COLO668 (cell line): ENCODE results near the gene SLCO3A1.
A peak's percentile ranks its signal among the peaks of the same experiment; 100 is the strongest.

Experiments
- DNase-seq: peaks from one replicate; lab custom pipeline; 2025; ENCODE audit not compliant: unreplicated experiment; lab: John Stamatoyannopoulos, UW

Gene SLCO3A1

DNA sequence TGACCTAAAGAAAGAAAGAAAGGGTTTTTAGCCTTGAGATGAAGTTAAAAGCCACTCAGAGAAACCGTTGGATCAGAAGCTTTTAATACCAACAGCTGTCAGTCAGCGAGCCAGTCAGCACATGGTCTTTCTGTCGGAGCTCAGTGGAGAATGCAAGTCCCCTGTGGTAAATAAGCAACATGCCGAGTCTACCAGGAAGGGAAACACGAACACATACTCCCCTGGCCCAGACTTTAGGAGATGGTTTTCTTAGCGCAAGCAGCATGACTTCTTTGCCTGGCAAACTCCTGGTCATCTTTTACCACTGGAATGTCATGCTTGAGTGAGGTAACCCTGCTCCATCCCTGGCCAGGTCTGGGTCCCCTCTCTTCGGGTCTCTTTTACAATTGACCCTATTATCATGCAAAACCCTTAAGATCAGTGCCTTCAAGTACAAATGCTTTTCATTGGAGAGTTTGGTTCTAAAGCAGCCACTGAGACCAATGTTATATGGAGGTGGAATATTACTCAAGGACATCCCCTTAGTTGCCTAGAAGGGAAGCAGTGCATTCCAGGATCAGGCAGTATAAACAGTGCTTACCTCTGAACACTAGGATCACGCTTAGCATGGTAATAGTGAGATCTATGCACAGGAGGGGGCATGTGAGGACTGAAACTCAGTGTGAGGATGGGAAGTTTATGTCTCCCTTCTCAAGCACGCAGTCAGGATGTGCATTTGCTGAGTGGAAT is 28.2 kb downstream of the SLCO3A1 start:
- DNase-seq, result no peak

GRCh38 chr15:91882858-91883586 is 29.5 kb downstream of the SLCO3A1 start:
- no peak for DNase-seq

GRCh38 chr15:91884606-91885005 is 31.1 kb downstream of the SLCO3A1 start:
- no peak for DNase-seq

- DNase-seq, result no peak
Observed at GRCh38 chr15:91885054-91885453, 31.5 kb downstream of the SLCO3A1 start.

DNA sequence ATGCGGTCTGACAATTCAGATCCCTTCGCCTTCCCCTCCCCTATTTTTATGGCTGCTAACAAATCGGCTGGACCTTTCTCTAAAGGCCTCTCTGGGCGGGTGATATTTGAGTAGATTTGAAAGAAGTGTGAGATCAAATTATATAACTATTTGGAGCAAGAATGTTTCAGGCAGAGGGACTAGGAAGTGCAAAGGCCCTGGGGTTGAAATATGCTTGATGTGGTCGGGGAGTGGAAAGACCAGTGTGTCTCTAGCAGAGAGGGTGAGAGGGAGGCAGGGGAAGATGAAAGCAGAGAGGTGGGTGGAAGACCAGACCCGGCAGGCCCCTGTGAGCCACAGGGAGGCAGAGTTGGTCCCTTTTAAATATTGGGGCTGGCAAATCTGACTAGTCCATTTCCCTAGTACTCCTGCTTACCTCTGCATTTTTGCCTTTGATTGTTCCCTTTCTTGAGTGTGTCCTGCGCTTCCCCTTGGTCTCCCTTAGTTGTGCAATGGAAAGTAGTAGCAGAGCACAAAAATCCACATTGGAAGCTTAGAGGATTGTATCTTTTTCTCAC is 32.3 kb downstream of the SLCO3A1 start:
- peak; percentile 15 for DNase-seq

DNA sequence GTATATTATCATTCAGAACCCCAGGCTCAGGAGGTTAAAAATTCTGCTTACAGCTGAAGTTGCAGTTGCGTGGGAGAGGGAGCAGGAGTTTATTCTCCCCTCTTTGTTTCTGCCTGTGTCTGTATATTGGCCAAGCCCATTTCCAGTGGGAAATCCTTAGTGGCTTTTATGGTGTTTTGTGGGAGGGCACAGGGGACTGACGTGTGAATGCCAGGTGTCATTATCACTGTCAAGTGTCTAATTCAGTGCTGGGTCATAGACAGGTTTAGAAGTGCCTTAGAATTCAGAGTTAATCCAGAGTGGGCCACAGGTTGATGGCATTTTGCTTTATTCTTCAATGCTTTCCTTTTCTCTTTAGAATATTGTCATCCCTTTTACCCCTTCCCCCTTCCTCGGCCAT is 33.4 kb downstream of the SLCO3A1 start:
- DNase-seq, result no peak

DNA sequence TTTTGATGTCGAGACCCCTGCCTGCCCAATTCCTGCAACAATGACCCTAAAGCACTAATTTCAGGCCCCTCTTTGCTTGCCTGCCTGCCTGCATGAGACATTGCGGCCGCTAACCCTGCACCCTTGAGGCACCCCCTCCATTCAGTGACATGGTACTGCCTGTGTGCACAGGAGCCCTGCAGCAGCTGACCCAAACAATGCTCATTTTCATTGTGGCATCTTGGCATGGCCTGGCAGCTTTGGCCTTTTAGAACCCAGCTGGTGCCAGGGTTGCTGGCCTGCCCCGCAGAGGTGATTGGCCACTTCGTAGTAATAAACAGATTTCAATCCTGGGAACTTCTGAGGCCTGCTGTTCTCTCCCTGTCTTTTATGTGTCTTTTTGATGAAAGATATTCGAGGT is 33.8 kb downstream of the SLCO3A1 start:
- DNase-seq, result no peak

DNA sequence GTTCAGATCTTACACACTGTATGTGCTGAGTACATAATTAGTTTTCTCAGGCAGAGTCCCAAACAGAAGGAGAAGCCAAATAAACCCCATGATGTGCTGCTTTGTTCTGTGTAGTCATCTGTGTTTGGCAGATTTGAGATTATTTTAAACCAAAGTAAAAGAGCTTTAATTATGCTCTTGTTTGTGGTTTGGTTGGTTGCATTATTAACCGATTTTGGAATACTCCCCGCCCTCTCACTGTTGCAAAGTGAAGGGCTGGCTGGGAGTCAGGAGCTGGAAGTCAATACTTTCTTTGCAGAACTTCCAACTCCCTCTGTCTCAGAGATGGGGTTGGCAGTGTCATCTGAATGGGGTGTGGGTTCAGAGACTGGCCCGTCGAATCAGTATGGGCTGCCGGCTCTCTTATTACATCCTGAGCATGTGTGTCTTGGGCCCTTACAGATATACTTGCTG is 34.4 kb downstream of the SLCO3A1 start:
- DNase-seq, result no peak

GRCh38 chr15:91889111-91889815 is 35.8 kb downstream of the SLCO3A1 start:
- no peak for DNase-seq

DNA sequence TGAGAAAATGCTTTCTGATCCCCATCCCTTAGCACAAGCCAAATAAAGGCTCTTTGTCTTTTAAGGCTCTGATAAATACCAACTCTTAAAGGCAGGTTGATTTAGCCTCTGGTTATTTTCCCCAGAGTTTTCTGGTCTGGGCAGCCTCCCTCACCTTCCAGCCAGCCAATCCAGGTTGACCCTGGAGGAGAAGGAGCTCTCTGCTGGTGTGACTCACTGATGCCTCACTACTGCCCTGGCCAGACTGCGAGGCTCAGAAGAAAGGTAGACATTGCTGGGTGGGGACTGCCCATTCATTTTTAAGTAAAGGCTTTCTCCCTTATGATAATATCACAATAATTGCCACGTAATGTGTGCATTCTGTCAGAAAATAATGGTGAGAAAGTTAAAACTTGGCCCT is 37.1 kb downstream of the SLCO3A1 start:
- DNase-seq, result no peak

DNA sequence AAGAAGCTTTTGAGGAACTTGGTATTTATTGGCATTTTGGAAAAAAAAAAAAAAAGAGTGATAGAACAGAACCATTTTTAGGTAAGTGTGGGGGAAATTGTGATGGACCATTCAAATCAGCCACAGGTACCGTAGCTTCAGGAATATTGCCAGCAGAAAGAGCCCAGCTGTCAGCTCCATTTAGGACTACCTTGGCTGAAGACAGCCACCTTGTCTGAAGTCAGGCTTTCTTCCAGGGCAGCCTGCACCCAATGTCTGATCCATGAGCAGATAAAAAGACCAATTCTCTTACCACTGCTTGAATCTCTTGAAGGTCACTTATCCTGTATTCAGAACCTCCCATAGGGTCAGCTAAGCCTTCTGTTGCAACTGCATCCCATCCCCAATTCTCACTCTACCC is 37.6 kb downstream of the SLCO3A1 start:
- DNase-seq, result no peak

GRCh38 chr15:91891788-91892345 is 38.4 kb downstream of the SLCO3A1 start:
- peak; percentile 17 for DNase-seq

- DNase-seq, result no peak
Observed at GRCh38 chr15:91892436-91892835, 38.9 kb downstream of the SLCO3A1 start.

GRCh38 chr15:91894606-91895005 is 41.1 kb downstream of the SLCO3A1 start:
- no peak for DNase-seq

- DNase-seq, result no peak
Observed at GRCh38 chr15:91895051-91895450, 41.5 kb downstream of the SLCO3A1 start.

- no peak for DNase-seq
Observed at GRCh38 chr15:91896341-91897055, 43.0 kb downstream of the SLCO3A1 start.

DNA sequence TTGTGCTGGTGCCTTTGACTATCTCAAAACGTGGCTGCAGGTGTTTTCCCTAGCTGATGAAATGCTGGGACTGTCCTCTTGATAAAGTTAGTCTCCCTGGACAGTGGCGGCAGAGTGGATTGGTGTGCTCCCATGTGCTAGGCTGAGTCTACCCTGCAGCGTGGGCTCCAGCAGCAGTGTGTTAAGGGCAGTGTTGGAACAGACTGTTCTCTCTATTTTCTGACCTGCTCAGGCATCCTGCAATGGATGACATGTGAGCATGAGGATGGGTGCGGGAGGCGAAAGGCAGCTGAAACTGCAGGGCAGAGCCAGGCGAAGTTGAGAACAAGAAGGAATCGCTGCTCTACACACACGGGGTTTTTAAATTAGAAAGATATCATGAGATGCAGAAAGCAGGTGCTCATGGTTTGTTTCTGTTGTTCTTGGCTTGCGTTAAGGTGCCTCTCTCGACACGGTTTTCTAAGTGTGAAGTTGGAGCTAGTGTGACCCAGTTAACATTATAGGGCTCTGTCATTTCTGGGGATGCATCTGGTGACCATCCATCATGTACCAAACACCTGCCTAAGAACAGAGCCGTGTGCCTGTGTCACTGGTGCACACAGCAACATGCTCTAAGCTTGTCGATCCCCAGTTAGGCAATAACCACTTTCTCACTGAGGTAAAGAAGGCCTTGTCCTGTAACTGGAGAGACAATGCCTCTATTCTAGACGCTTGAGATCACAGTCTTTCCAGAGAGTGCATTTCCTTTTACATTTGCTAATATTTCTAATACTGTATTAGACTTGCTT is 44.3 kb downstream of the SLCO3A1 start:
- DNase-seq, result no peak

DNA sequence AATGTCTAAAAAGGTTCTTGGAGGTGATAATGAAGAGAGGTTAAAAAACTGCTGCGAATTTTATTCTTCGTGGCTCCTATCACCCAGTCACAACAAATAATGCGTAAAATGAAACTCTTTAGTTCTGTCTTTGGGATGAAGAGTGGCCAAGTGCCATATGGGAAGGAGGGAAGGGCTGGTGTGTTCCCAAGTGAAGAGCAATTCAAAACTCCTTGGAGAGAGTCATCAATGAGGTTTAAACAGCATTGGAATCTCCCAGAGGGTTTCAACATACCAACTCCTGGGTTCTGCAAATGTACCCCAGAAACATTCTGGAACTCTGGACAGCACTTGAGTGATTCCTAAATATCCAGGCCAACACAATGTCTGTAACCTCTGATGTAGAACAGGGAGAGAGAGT is 45.3 kb downstream of the SLCO3A1 start:
- no peak for DNase-seq

DNA sequence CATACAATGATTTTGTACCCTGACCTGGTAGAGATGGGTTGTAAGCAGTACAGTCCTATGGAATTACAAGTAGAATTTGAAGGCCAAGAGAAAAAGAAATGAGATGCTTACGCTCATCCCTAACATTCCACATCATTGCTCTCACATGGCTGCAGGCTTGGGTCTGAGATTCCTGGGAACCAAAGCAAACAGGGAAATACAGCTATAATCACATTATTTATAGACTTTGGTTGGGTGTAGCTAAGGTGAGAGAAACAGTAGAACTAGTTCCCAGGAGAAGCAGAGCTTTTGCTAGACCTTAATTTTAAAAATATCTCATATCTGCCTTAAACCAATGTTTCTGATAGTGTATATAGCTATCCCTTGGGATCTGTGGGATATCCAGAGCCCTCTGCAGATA is 51.4 kb downstream of the SLCO3A1 start:
- DNase-seq, result no peak

DNA sequence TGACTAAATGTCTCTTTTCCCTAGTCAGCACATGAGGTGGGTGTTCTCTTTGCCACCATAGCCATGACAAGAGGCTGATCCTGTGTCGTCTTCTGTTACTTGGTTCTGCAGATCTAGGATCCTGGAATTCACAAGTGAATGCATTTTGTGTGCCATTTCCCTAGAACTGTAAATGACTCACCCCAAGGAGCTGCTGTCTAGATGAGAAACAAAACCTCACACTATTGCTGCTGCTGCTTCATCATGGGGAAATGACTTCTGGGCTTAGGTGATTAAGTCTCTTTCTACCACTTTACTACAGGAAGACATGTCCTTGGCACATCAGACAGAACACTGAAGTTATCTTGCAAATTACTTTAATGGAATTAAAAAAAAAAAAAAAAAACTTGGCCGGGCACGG is 54.9 kb downstream of the SLCO3A1 start:
- no peak for DNase-seq
